CD4-positive, alpha-beta T cell treated with Interleukin-17A for 1 hour (primary cell): ENCODE measurements around the gene LRP1B.

Experiments
- DNase-seq: peaks from one replicate; pipeline ENCODE4 v3.0.0-alpha.2; 2020

Gene LRP1B

GRCh38 chr2:141943918-141944317, 186.9 kb downstream of the LRP1B start:
- DNase-seq = no peak

GRCh38 chr2:141942006-141942789, 188.6 kb downstream of the LRP1B start:
- DNase-seq = no peak

GRCh38 chr2:141941210-141941714, 189.6 kb downstream of the LRP1B start:
- no peak for DNase-seq

- DNase-seq = no peak
These were observed 190.1 kb downstream of the LRP1B start for GRCh38 chr2:141940709-141941108.

GRCh38 chr2:141933226-141933625, 197.6 kb downstream of the LRP1B start:
- no peak for DNase-seq

GRCh38 chr2:141932261-141932660, 198.6 kb downstream of the LRP1B start:
- no peak for DNase-seq

GRCh38 chr2:141931797-141932196, 199.0 kb downstream of the LRP1B start:
- no peak for DNase-seq

- DNase-seq = no peak
These were observed 200.0 kb downstream of the LRP1B start for GRCh38 chr2:141930803-141931202.

- DNase-seq = no peak
These were observed 201.2 kb downstream of the LRP1B start for GRCh38 chr2:141929331-141930252.

- no peak for DNase-seq
These were observed 202.3 kb downstream of the LRP1B start for GRCh38 chr2:141928476-141928875.

GRCh38 chr2:141927536-141927935, 203.3 kb downstream of the LRP1B start:
- DNase-seq = no peak

- DNase-seq = no peak
These were observed 205.3 kb downstream of the LRP1B start for GRCh38 chr2:141925511-141925910.

GRCh38 chr2:141923657-141924056, 207.2 kb downstream of the LRP1B start:
- DNase-seq = no peak

- DNase-seq = no peak
These were observed 219.2 kb downstream of the LRP1B start for GRCh38 chr2:141911485-141912066.

- no peak for DNase-seq
These were observed 224.1 kb downstream of the LRP1B start for GRCh38 chr2:141906678-141907077.

GRCh38 chr2:141900826-141901225, 230.0 kb downstream of the LRP1B start:
- no peak for DNase-seq

- DNase-seq = no peak
These were observed 231.1 kb downstream of the LRP1B start for GRCh38 chr2:141899740-141900139.

- DNase-seq = no peak
These were observed 241.0 kb downstream of the LRP1B start for GRCh38 chr2:141889788-141890187.

GRCh38 chr2:141888987-141889555, 241.7 kb downstream of the LRP1B start:
- DNase-seq = no peak

- DNase-seq = no peak
These were observed 243.5 kb downstream of the LRP1B start for GRCh38 chr2:141887363-141887762.

- no peak for DNase-seq
These were observed 252.8 kb downstream of the LRP1B start for GRCh38 chr2:141878016-141878415.

GRCh38 chr2:141871913-141872634, 258.7 kb downstream of the LRP1B start:
- no peak for DNase-seq
